Measurements from ENCODE around the gene ZBTB7B. TPM values are rescaled to one million over a fixed set of nuclear protein-coding genes. Genes with fewer than 3 reads are reported as not detected.

Gene ZBTB7B
- polyA plus RNA-seq, 3 donors = 6.3 to 149 (median 9.6) TPM

DNA sequence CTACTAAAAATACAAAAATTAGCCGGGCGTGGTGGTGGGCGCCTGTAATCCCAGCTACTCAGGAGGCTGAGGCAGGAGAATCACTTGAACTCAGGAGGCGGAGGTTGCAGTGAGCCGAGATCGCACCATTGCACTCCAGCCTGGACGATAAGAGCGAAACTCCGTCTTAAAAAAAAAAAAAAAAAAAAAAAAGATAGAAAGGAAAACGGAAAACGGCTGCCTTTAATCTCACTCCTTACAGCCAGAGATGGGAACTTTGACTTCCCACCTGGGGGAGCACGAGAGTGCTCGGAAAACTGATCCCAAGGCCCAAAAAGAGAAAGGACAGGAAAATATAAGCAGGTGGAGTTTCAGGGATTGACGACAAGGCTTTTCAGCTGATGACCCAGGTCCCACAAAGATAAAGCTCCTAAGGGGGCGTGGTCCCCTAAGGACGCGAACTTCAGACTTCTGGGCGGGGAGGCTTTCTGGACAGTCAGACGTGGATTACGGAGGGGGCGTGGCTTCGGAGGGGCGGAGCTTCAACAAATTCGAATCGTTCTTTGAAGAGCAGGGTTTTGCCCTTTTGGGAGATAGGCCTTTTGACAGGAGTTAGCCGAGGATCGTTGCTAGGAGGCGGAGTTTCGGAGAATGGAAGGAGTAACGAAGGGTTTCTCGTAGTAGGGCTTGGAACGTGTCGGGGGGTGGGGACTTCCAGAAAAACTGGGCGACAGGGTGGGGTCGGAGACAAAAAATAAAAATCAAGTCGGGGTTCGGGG lies 29.1 kb upstream of the ZBTB7B start:
- Mint-ChIP-seq H3K9me3 (no peaks in the 10 kb centered on the region), H3K27me3 (ENCODE audit: low read depth in 3 of 3) (peaks cover 0 to 3% (median 0%) of the 10 kb centered on the region in 3 donors), H3K27ac (no peak overlapping the region), H3K4me3 (no peak overlapping the region), H3K36me3 (peaks cover 20 to 28% of the 10 kb centered on the region in 2 donors), H3K4me1 (peaks cover 42% of the 10 kb centered on the region)
- H3K27me3 ChIP-seq (ENCODE audit: control insufficient read depth in 2 of 2, insufficient read depth in 2 of 2, low read length in 2 of 2) = no peaks in the 10 kb centered on the region
- H4K20me1 ChIP-seq (ENCODE audit: insufficient read depth, low read length) = peaks cover 48% of the 10 kb centered on the region
- DNase-seq = peak; percentile 91 to 97 (median 94)
- H3K9me3 ChIP-seq (replicated peaks in 1 of 2; ENCODE audit: control insufficient read depth in 1 of 2, insufficient read depth in 1 of 2, low read length in 2 of 2) = no peaks in the 10 kb centered on the region
- peaks cover 5 to 16% of the 10 kb centered on the region in 2 donors for H3K36me3 ChIP-seq (replicated peaks in 1 of 2; ENCODE audit: control insufficient read depth in 1 of 2, insufficient read depth in 2 of 2, low read length in 2 of 2)
- TF ChIP-seq, protein P1, sequence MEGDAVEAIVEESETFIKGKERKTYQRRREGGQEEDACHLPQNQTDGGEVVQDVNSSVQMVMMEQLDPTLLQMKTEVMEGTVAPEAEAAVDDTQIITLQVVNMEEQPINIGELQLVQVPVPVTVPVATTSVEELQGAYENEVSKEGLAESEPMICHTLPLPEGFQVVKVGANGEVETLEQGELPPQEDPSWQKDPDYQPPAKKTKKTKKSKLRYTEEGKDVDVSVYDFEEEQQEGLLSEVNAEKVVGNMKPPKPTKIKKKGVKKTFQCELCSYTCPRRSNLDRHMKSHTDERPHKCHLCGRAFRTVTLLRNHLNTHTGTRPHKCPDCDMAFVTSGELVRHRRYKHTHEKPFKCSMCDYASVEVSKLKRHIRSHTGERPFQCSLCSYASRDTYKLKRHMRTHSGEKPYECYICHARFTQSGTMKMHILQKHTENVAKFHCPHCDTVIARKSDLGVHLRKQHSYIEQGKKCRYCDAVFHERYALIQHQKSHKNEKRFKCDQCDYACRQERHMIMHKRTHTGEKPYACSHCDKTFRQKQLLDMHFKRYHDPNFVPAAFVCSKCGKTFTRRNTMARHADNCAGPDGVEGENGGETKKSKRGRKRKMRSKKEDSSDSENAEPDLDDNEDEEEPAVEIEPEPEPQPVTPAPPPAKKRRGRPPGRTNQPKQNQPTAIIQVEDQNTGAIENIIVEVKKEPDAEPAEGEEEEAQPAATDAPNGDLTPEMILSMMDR (IDR thresholded peaks at IDR 0.05) = no peak
- H2AFZ ChIP-seq (ENCODE audit: insufficient read depth, low read depth, low read length, poor library complexity, severe bottlenecking) = no peak overlapping the region
- peak overlapping the region; percentile 99 for H3K4me2 ChIP-seq (replicated peaks; ENCODE audit: extremely low read depth, low read length, poor library complexity, severe bottlenecking)
- H3K4me3 ChIP-seq (replicated peaks in 1 of 3; ENCODE audit: low read depth in 2 of 3, low read length in 3 of 3) = peak overlapping the region; percentile 61 to 92 (median 64)
- H3K79me2 ChIP-seq (ENCODE audit: insufficient read depth, low read length) = peaks cover 87% of the 10 kb centered on the region
- WGBS (ENCODE audit: insufficient coverage) = under 1% methylated on average over 24 of the region's 37 CpGs
- intact Hi-C loops (cut with micrococcal nuclease) = loop anchor here (5.0 kb wide), 3 partner anchors 34 to 89 kb away; partner anchors contain the start of gene EFNA4 (in 1 of the 2)
- H3K27ac ChIP-seq (ENCODE audit: low read depth in 1 of 2, low read length in 2 of 2) = peak overlapping the region; percentile 94 to 98
- peak overlapping the region; percentile 82 for H3K9ac ChIP-seq (ENCODE audit: insufficient read depth, low read length, poor library complexity, severe bottlenecking)
- peaks cover 49 to 56% of the 10 kb centered on the region in 2 donors for H3K4me1 ChIP-seq (ENCODE audit: control insufficient read depth in 1 of 2, insufficient read depth in 2 of 2, low read length in 2 of 2)

DNA sequence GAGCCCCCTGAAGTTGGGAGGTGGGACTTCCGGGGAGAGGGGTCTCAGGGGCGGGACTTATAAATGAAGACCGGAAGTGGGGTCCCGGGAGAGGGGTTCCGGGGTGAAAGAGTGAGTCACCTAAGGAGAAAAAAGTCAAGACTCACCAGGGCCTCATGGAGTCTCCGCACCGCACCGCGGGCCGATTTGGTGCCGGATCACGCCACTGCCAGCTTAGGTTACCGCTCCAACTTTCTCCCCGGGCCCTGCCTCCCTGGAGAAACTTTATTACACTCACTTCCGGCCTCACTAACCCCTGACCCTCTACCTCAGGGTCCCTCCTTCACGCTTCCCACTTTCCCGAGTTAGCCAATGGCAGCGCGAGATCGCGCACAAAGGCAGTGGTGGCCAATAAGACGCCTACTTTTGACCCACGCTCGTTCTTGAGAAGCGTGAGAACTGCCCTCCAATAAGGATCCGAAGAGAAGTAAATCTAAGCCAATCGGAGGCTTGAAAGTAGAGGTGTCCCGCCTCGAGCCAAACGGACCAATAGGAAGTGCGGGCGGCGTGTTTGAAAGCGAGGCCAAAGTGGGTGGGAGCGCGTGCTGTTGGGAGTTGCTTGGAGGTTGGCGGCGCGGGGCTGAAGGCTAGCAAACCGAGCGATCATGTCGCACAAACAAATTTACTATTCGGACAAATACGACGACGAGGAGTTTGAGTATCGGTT lies 28.3 kb upstream of the ZBTB7B start, which contains the start of gene CKS1B:
Gene CKS1B (plus strand): TSS at position 580 of the 706 bp plus-strand sequence. CDS start 65 bp downstream, at position 645.
- peak; percentile 99 to 100 (median 100) for DNase-seq
- H3K36me3 ChIP-seq (replicated peaks in 1 of 2; ENCODE audit: control insufficient read depth in 1 of 2, insufficient read depth in 2 of 2, low read length in 2 of 2) = peaks cover 0 to 9% of the 10 kb centered on the region in 2 donors
- peak within 1 kb of the TSS; percentile 99 for H3K4me2 ChIP-seq (replicated peaks; ENCODE audit: extremely low read depth, low read length, poor library complexity, severe bottlenecking)
- Mint-ChIP-seq H3K27ac (no peak within 1 kb of the TSS), H3K4me1 (peaks cover 42% of the 10 kb centered on the region), H3K27me3 (ENCODE audit: low read depth in 3 of 3) (peaks cover 0 to 3% (median 0%) of the 10 kb centered on the region in 3 donors), H3K36me3 (peaks cover 14 to 23% of the 10 kb centered on the region in 2 donors), H3K9me3 (no peaks in the 10 kb centered on the region), H3K4me3 (no peak within 1 kb of the TSS)
- H4K20me1 ChIP-seq (ENCODE audit: insufficient read depth, low read length) = peaks cover 41% of the 10 kb centered on the region
- H3K4me1 ChIP-seq (ENCODE audit: control insufficient read depth in 1 of 2, insufficient read depth in 2 of 2, low read length in 2 of 2) = peaks cover 49 to 56% of the 10 kb centered on the region in 2 donors
- under 1% methylated on average over 37 of the region's 47 CpGs for WGBS (ENCODE audit: insufficient coverage)
- peak within 1 kb of the TSS; percentile 61 to 95 (median 92) for H3K4me3 ChIP-seq (replicated peaks in 1 of 3; ENCODE audit: low read depth in 2 of 3, low read length in 3 of 3)
- H3K27ac ChIP-seq (ENCODE audit: low read depth in 1 of 2, low read length in 2 of 2) = peak within 1 kb of the TSS; percentile 94 to 98
- no peaks in the 10 kb centered on the region for H3K9me3 ChIP-seq (replicated peaks in 1 of 2; ENCODE audit: control insufficient read depth in 1 of 2, insufficient read depth in 1 of 2, low read length in 2 of 2)
- intact Hi-C loops (cut with micrococcal nuclease) = loop anchor here (5.0 kb wide), 3 partner anchors 33 to 88 kb away; partner anchors contain the start of gene EFNA4 (in 1 of the 2)
- TF ChIP-seq, protein P1 (IDR thresholded peaks at IDR 0.05) = no peak
- peak within 1 kb of the TSS; percentile 82 for H3K9ac ChIP-seq (ENCODE audit: insufficient read depth, low read length, poor library complexity, severe bottlenecking)
- no peaks in the 10 kb centered on the region for H3K27me3 ChIP-seq (ENCODE audit: control insufficient read depth in 2 of 2, insufficient read depth in 2 of 2, low read length in 2 of 2)
- peak within 1 kb of the TSS; percentile 89 for H2AFZ ChIP-seq (ENCODE audit: insufficient read depth, low read depth, low read length, poor library complexity, severe bottlenecking)
- peaks cover 82% of the 10 kb centered on the region for H3K79me2 ChIP-seq (ENCODE audit: insufficient read depth, low read length)
